ENCODE results near the gene BCAS1.

Gene BCAS1

GRCh38 chr20:53923566-53924369, 146.6 kb downstream of the BCAS1 start:
- TF ChIP-seq CREB1 (IDR thresholded peaks at IDR 0.05; ENCODE audit: low read depth) (no peak), REST (IDR thresholded peaks at IDR 0.05; ENCODE audit: low read depth) (no peak), CEBPB (IDR thresholded peaks at IDR 0.05) (no peak), YY1 (IDR thresholded peaks at IDR 0.05; ENCODE audit: low read depth) (no peak), ZBTB7A (IDR thresholded peaks at IDR 0.05; ENCODE audit: low read depth) (no peak), EP300 (IDR thresholded peaks at IDR 0.05; ENCODE audit: borderline replicate concordance) (no peak), NFIC (IDR thresholded peaks at IDR 0.05) (no peak), EGR1 (IDR thresholded peaks at IDR 0.05) (no peak), TCF12 (IDR thresholded peaks at IDR 0.05; ENCODE audit: low read depth) (no peak), USF1 (IDR thresholded peaks at IDR 0.05) (no peak), TEAD4 (IDR thresholded peaks at IDR 0.05) (no peak), FOXM1 (IDR thresholded peaks at IDR 0.05; ENCODE audit: borderline replicate concordance, low read depth) (no peak), TAF1 (IDR thresholded peaks at IDR 0.05; ENCODE audit: low read depth) (no peak), MAX (IDR thresholded peaks at IDR 0.05) (no peak), RAD21 (IDR thresholded peaks at IDR 0.05; ENCODE audit: low read depth) (no peak)

- no peak for TF ChIP-seq YY1 (IDR thresholded peaks at IDR 0.05; ENCODE audit: low read depth)
- no peak for TF ChIP-seq ZBTB7A (IDR thresholded peaks at IDR 0.05; ENCODE audit: low read depth)
- no peak for TF ChIP-seq CREB1 (IDR thresholded peaks at IDR 0.05; ENCODE audit: low read depth)
These were observed 147.5 kb downstream of the BCAS1 start for GRCh38 chr20:53922901-53923314.

GRCh38 chr20:53921443-53921973, 148.9 kb downstream of the BCAS1 start:
- TF ChIP-seq MAX (IDR thresholded peaks at IDR 0.05) (no peak), TCF12 (IDR thresholded peaks at IDR 0.05; ENCODE audit: low read depth) (peak; percentile 43; the same call in 1 of the 2 replicates), ZBTB7A (IDR thresholded peaks at IDR 0.05; ENCODE audit: low read depth) (0 out of 2 replicates have a peak, but pooled peaks have one; percentile 25), EGR1 (IDR thresholded peaks at IDR 0.05) (no peak), RAD21 (IDR thresholded peaks at IDR 0.05; ENCODE audit: low read depth) (peak; percentile 10; the same call in 1 of the 2 replicates), CEBPB (IDR thresholded peaks at IDR 0.05) (peak; percentile 71), USF1 (IDR thresholded peaks at IDR 0.05) (no peak), TEAD4 (IDR thresholded peaks at IDR 0.05) (peak; percentile 82), EP300 (IDR thresholded peaks at IDR 0.05; ENCODE audit: borderline replicate concordance) (0 out of 2 replicates have a peak, but pooled peaks have one; percentile 38), CREB1 (IDR thresholded peaks at IDR 0.05; ENCODE audit: low read depth) (no peak)

GRCh38 chr20:53920647-53921245, 149.6 kb downstream of the BCAS1 start:
- TF ChIP-seq TAF1 (IDR thresholded peaks at IDR 0.05; ENCODE audit: low read depth): no peak
- TF ChIP-seq EGR1 (IDR thresholded peaks at IDR 0.05): no peak
- no peak for TF ChIP-seq TEAD4 (IDR thresholded peaks at IDR 0.05)
- no peak for TF ChIP-seq NFIC (IDR thresholded peaks at IDR 0.05)
- TF ChIP-seq FOXM1 (IDR thresholded peaks at IDR 0.05; ENCODE audit: borderline replicate concordance, low read depth): no peak
- TF ChIP-seq RAD21 (IDR thresholded peaks at IDR 0.05; ENCODE audit: low read depth): no peak
- TF ChIP-seq YY1 (IDR thresholded peaks at IDR 0.05; ENCODE audit: low read depth): no peak
- TF ChIP-seq USF1 (IDR thresholded peaks at IDR 0.05): no peak
- no peak for TF ChIP-seq EP300 (IDR thresholded peaks at IDR 0.05; ENCODE audit: borderline replicate concordance)

GRCh38 chr20:53919886-53920285, 150.5 kb downstream of the BCAS1 start:
- TF ChIP-seq TEAD4 (IDR thresholded peaks at IDR 0.05) (no peak), USF1 (IDR thresholded peaks at IDR 0.05) (no peak), ZBTB7A (IDR thresholded peaks at IDR 0.05; ENCODE audit: low read depth) (no peak), TAF1 (IDR thresholded peaks at IDR 0.05; ENCODE audit: low read depth) (no peak)

GRCh38 chr20:53918949-53919361, 151.4 kb downstream of the BCAS1 start:
- TF ChIP-seq YY1 (IDR thresholded peaks at IDR 0.05; ENCODE audit: low read depth): peak; percentile 58
- no peak for TF ChIP-seq REST (IDR thresholded peaks at IDR 0.05; ENCODE audit: low read depth)
